Keratinocyte (primary cell): ENCODE data around the gene ATP5PF. TPM values are rescaled to one million over a fixed set of nuclear protein-coding genes. Genes with fewer than 3 reads are reported as not detected.

Source experiments
- DNase-seq: peaks from one replicate; pipeline ENCODE4 v3.0.0-alpha.2; 2011; ENCODE audit warnings: low read depth, missing footprints, low spot score
- FAIRE-seq: peaks from 2 replicates; lab custom pipeline; 2011; peaks lifted over from hg19 to GRCh38; lab: Jason Lieb, UNC
- H2AFZ ChIP-seq: 2 replicates; pipeline ENCODE4 v1.6.0; 2012; ENCODE audit warnings: low read length, control low read depth, inconsistent platforms; ENCODE audit not compliant: control insufficient read depth
- H3K27ac ChIP-seq: 2 replicates; pipeline ENCODE4 v1.5.1; 2011; ENCODE audit warnings: low read length; ENCODE audit not compliant: control insufficient read depth, insufficient read depth
- H3K27me3 ChIP-seq: 3 replicates; pipeline ENCODE4 v1.6.0; 2011; ENCODE audit warnings: low read length; ENCODE audit not compliant: control insufficient read depth, insufficient read depth; ENCODE audit errors: extremely low read depth
- H3K36me3 ChIP-seq, 2 experiments: 2 replicates in 1 of 2; 3 replicates in 1 of 2; pipeline ENCODE4 v1.5.1; 2011; ENCODE audit warnings: low read length in 2 of 2, mild to moderate bottlenecking in 1 of 2; ENCODE audit not compliant: control insufficient read depth in 2 of 2, insufficient read depth in 2 of 2; ENCODE audit errors: extremely low read depth in 1 of 2
- H3K4me1 ChIP-seq: 3 replicates; pipeline ENCODE4 v1.5.1; 2011; ENCODE audit warnings: low read length; ENCODE audit not compliant: control insufficient read depth, insufficient read depth; ENCODE audit errors: extremely low read depth
- H3K4me2 ChIP-seq: 3 replicates; pipeline ENCODE4 v1.6.0; 2011; ENCODE audit warnings: low read depth, low read length; ENCODE audit not compliant: control insufficient read depth, insufficient read depth; ENCODE audit errors: extremely low read depth
- H3K4me3 ChIP-seq, 3 experiments: fragments of 200-600 bp in 1 of 3; sonication (generic) in 1 of 3; 2 replicates in 2 of 3; 3 replicates in 1 of 3; pipeline ENCODE4 v1.5.1; 2011 to 2016; ENCODE audit warnings: low read length in 3 of 3, mild to moderate bottlenecking in 3 of 3, control low read depth in 2 of 3, inconsistent platforms in 1 of 3, low read depth in 1 of 3, mixed read lengths in 1 of 3, mixed run types in 1 of 3, moderate library complexity in 1 of 3; ENCODE audit not compliant: control insufficient read depth in 2 of 3, insufficient read depth in 2 of 3; ENCODE audit errors: extremely low read depth in 1 of 3
- H3K79me2 ChIP-seq: 2 replicates; pipeline ENCODE4 v1.6.0; 2012; ENCODE audit warnings: low read length; ENCODE audit not compliant: control insufficient read depth, insufficient read depth
- H3K9ac ChIP-seq: 3 replicates; pipeline ENCODE4 v1.6.0; 2011; ENCODE audit warnings: low read length; ENCODE audit not compliant: control insufficient read depth, insufficient read depth; ENCODE audit errors: extremely low read depth
- H3K9me1 ChIP-seq: 3 replicates; pipeline ENCODE4 v1.6.0; 2011; ENCODE audit warnings: low read length; ENCODE audit not compliant: control insufficient read depth, insufficient read depth; ENCODE audit errors: extremely low read depth
- H3K9me3 ChIP-seq: 2 replicates; pipeline ENCODE4 v1.5.1; 2012; ENCODE audit warnings: low read depth, low read length; ENCODE audit not compliant: control insufficient read depth
- H4K20me1 ChIP-seq: 3 replicates; pipeline ENCODE4 v1.6.0; 2011; ENCODE audit warnings: low read length; ENCODE audit not compliant: control insufficient read depth, insufficient read depth; ENCODE audit errors: extremely low read depth
- EZH2 ChIP-seq: IDR thresholded peaks from one replicate; pipeline ENCODE4 v1.6.1; 2012; ENCODE audit warnings: inconsistent platforms, mild to moderate bottlenecking, low read length, moderate library complexity
- dilution Hi-C: fragments of 300-500 bp; cut with MboI; formaldehyde crosslinking; loops from one replicate; pipeline ENCODE4 v1.7.0; 2020; ENCODE audit warnings: low sequenced_read_pairs; ENCODE audit not compliant: extremely low pct_ligation_motif_present
- polyA plus RNA-seq, 5 experiments: library from polyadenylated mRNA; depleted of rRNA in 3 of 5; stranded (reverse) in 3 of 5; stranded (forward) in 1 of 5; unstranded in 1 of 5; fragments of >200 nt; gene quantifications; 1 replicate in 1 of 5; 2 replicates in 3 of 5; 3 replicates in 1 of 5; pipeline versions ENCODE4 v1.2.1 to v1.2.3, GENCODE V29; 2011 to 2012; ENCODE audit warnings: missing spikeins in 2 of 5, low read depth in 1 of 5, low replicate concordance in 1 of 5
- TF ChIP-seq, protein P1 (sequence below), 3 experiments: IDR thresholded peaks in 1 of 3; conservative IDR thresholded peaks in 1 of 3; optimal IDR thresholded peaks in 1 of 3; 2 replicates in 2 of 3; 3 replicates in 1 of 3; pipeline versions ENCODE3 to v1.5.1; 2011; ENCODE audit warnings: low read length in 3 of 3, mild to moderate bottlenecking in 3 of 3, moderate library complexity in 2 of 3, control low read depth in 1 of 3, inconsistent platforms in 1 of 3; ENCODE audit not compliant: insufficient read depth in 2 of 3; ENCODE audit errors: extremely low read depth in 1 of 3

Gene ATP5PF
- polyA plus RNA-seq, 1 donor (not counting 4 experiments of a cell fraction or from before 2014, with no cell fraction given): 256 TPM

DNA sequence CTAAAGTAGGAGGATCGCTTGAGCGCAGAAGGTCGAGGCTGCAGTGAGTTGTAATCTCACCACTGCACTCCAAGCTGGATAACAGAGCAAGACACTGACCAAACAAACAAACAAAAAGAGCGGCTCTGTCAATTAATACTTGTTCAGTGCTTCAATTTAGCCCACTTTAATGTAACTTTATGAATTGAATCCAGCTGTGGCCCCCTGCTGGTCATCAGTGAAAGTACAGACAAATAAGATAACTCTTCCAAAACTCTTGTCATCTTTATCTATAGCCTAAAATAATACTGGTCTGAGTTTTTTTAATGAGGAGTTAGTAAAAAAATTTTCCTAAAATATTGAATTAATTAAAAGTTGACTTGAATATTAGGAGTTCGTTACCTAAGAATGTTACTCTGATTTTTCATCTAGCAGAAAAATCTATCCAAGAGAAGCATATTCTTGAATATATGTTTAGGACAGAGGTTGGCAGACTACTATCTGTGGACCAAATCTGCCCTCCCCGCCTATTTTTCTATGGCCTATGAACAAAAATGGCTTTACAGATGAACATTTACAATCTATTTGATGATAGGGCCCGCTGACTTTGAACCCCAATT, 26.1 kb downstream of the ATP5PF start:
- no peak for FAIRE-seq
- no peak for DNase-seq
- no peaks in the 10 kb centered on the region for H3K4me1 ChIP-seq
- H3K9ac ChIP-seq: no peak overlapping the region
- no peaks in the 10 kb centered on the region for H3K36me3 ChIP-seq
- no peak overlapping the region for H3K27ac ChIP-seq
- H3K4me3 ChIP-seq: no peak overlapping the region
- no peak overlapping the region for H3K4me2 ChIP-seq
- no peak overlapping the region for H2AFZ ChIP-seq
- no peaks in the 10 kb centered on the region for H3K9me1 ChIP-seq
- dilution Hi-C loops: no loop called here
- H3K27me3 ChIP-seq: no peaks in the 10 kb centered on the region
- no peak for TF ChIP-seq EZH2
- TF ChIP-seq, protein P1, sequence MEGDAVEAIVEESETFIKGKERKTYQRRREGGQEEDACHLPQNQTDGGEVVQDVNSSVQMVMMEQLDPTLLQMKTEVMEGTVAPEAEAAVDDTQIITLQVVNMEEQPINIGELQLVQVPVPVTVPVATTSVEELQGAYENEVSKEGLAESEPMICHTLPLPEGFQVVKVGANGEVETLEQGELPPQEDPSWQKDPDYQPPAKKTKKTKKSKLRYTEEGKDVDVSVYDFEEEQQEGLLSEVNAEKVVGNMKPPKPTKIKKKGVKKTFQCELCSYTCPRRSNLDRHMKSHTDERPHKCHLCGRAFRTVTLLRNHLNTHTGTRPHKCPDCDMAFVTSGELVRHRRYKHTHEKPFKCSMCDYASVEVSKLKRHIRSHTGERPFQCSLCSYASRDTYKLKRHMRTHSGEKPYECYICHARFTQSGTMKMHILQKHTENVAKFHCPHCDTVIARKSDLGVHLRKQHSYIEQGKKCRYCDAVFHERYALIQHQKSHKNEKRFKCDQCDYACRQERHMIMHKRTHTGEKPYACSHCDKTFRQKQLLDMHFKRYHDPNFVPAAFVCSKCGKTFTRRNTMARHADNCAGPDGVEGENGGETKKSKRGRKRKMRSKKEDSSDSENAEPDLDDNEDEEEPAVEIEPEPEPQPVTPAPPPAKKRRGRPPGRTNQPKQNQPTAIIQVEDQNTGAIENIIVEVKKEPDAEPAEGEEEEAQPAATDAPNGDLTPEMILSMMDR (optimal IDR thresholded peaks at IDR 0.05 in 1 of 3, IDR thresholded peaks at IDR 0.05 in 1 of 3, conservative IDR thresholded peaks at IDR 0.05 in 1 of 3; ENCODE audit: extremely low read depth in 1 of 3, insufficient read depth in 2 of 3, low read length in 3 of 3): peak in 2 of 3 experiments; percentile 61 to 73
- H3K79me2 ChIP-seq: no peaks in the 10 kb centered on the region
- no peaks in the 10 kb centered on the region for H4K20me1 ChIP-seq
- H3K9me3 ChIP-seq: no peaks in the 10 kb centered on the region

DNA sequence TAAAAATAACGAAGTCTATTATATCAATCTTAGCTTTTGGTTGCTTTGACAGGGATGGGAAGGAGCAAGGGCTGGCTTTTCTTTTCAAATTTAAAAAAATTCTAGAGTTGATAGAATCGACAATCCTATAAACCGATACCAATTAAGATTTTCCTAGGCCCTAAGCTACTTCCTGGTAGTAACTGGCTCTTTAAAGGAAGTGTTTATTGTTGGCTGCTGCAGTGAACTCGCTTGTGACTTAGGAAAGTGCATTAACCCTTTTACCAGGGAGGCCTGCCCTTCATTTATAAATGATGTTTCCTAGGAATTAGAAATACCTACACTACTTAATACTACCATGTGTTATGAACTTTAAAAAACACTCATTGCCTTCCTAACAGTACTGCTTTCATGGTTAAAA, 33.2 kb downstream of the ATP5PF start:
- no peak overlapping the region for H2AFZ ChIP-seq

More for the DNA sequence above, 33.2 kb downstream of the ATP5PF start:
- H4K20me1 ChIP-seq: no peaks in the 10 kb centered on the region
- no peaks in the 10 kb centered on the region for H3K79me2 ChIP-seq
- no peaks in the 10 kb centered on the region for H3K36me3 ChIP-seq
- no peaks in the 10 kb centered on the region for H3K4me1 ChIP-seq
- DNase-seq: no peak
- no peak for TF ChIP-seq EZH2
- TF ChIP-seq, protein P1 (optimal IDR thresholded peaks at IDR 0.05 in 1 of 3, IDR thresholded peaks at IDR 0.05 in 1 of 3, conservative IDR thresholded peaks at IDR 0.05 in 1 of 3; ENCODE audit: extremely low read depth in 1 of 3, insufficient read depth in 2 of 3, low read length in 3 of 3): no peak
- H3K9ac ChIP-seq: no peak overlapping the region
- dilution Hi-C loops: no loop called here
- no peaks in the 10 kb centered on the region for H3K9me1 ChIP-seq
- no peak for FAIRE-seq
- no peak overlapping the region for H3K27ac ChIP-seq
- H3K4me3 ChIP-seq: no peak overlapping the region
- H3K9me3 ChIP-seq: no peaks in the 10 kb centered on the region
- no peak overlapping the region for H3K4me2 ChIP-seq
- no peaks in the 10 kb centered on the region for H3K27me3 ChIP-seq
